Endothelial cell (in vitro differentiated cells): ENCODE measurements around the gene ZBTB8A. TPM values are rescaled to one million over a fixed set of nuclear protein-coding genes. Genes with fewer than 3 reads are reported as not detected.
"Not testable (repeated sequence)": the region's sequence is repeated elsewhere in the genome, so short reads cannot be mapped to it uniquely, and the experiment has no call there.

Experiments
- DNase-seq: peaks from one replicate; pipeline ENCODE4 v3.0.0; 2021; ENCODE audit warnings: low spot score
- H3K27ac Mint-ChIP-seq: one replicate; pipeline ENCODE4 v1.8.0; 2021; ENCODE audit warnings: mixed read lengths, inconsistent platforms; ENCODE audit not compliant: unreplicated experiment
- H3K27me3 Mint-ChIP-seq: one replicate; pipeline ENCODE4 v1.8.0; 2021; ENCODE audit warnings: mild to moderate bottlenecking, moderate library complexity, mixed read lengths, inconsistent platforms; ENCODE audit not compliant: unreplicated experiment
- H3K36me3 Mint-ChIP-seq: one replicate; pipeline ENCODE4 v1.8.0; 2021; ENCODE audit warnings: mild to moderate bottlenecking, low read depth, mixed read lengths, inconsistent platforms; ENCODE audit not compliant: unreplicated experiment
- H3K4me1 Mint-ChIP-seq: one replicate; pipeline ENCODE4 v1.8.0; 2021; ENCODE audit warnings: mild to moderate bottlenecking, mixed read lengths, inconsistent platforms; ENCODE audit not compliant: unreplicated experiment
- H3K4me3 Mint-ChIP-seq: one replicate; pipeline ENCODE4 v1.8.0; 2021; ENCODE audit warnings: mild to moderate bottlenecking, mixed read lengths, inconsistent platforms; ENCODE audit not compliant: unreplicated experiment
- H3K9me3 Mint-ChIP-seq: one replicate; pipeline ENCODE4 v1.8.0; 2021; ENCODE audit warnings: mixed read lengths, inconsistent platforms; ENCODE audit not compliant: unreplicated experiment
- CTCF ChIP-seq: fragments of 200-600 bp; sonication (generic); IDR thresholded peaks from one replicate; pipeline ENCODE4 v1.5.0; 2021; ENCODE audit warnings: antibody characterized with exemption; ENCODE audit not compliant: unreplicated experiment
- total RNA-seq: library from RNA; stranded (reverse); fragmentation: NEBNext Ultra II Directional; extraction: Animal tissue kit (Norgen Biotek cat#: 25700); gene quantifications from one replicate; pipeline ENCODE4 v1.2.1, GENCODE V29; 2021; ENCODE audit not compliant: unreplicated experiment

Gene ZBTB8A
- total RNA-seq, 1 donor from 2014 or later, result 17.4 TPM

DNA sequence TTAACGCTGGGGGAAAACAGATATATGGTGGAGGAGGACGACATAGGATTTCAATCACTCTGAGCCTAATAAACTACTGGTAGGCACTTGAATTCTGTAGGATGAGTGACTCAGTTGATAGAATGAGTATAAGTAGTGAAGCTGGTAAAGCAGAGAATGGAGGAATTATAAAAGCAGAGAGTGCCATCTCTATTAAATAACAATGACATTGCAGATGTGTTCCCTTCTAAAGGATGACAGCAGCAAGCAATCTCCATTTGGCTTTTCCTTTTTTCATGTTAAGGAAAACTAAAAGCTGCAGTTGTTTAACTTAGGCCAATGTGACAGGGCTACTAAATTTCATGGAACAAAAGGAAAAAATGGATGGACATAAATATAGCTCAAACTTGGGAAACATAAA is 93.6 kb downstream of the ZBTB8A start:
- no peak overlapping the region for H3K27ac Mint-ChIP-seq

GRCh38 chr1:32635508-32636277 is 96.5 kb downstream of the ZBTB8A start:
- DNase-seq, result no peak
- peaks cover 3% of the 10 kb centered on the region for H3K4me1 Mint-ChIP-seq
- H3K9me3 Mint-ChIP-seq, result no peaks in the 10 kb centered on the region
- H3K27ac Mint-ChIP-seq, result no peak overlapping the region
- no peak overlapping the region for H3K4me3 Mint-ChIP-seq
- TF ChIP-seq CTCF, result no peak
- H3K36me3 Mint-ChIP-seq, result peaks cover 3% of the 10 kb centered on the region
- no peaks in the 10 kb centered on the region for H3K27me3 Mint-ChIP-seq

More for the DNA sequence above, 93.6 kb downstream of the ZBTB8A start:
- Mint-ChIP-seq H3K36me3 (peaks cover 3% of the 10 kb centered on the region), H3K4me1 (peaks cover 3% of the 10 kb centered on the region), H3K4me3 (no peak overlapping the region), H3K27me3 (no peaks in the 10 kb centered on the region), H3K9me3 (no peaks in the 10 kb centered on the region)
- TF ChIP-seq CTCF, result no peak
- DNase-seq, result no peak

- Mint-ChIP-seq H3K27me3 (no peaks in the 10 kb centered on the region), H3K9me3 (no peaks in the 10 kb centered on the region), H3K4me1 (peaks cover 3% of the 10 kb centered on the region), H3K4me3 (no peak overlapping the region), H3K36me3 (peaks cover 3% of the 10 kb centered on the region), H3K27ac (no peak overlapping the region)
- no peak for DNase-seq
- TF ChIP-seq CTCF, result no peak
Measured at GRCh38 chr1:32636914-32637645, 97.9 kb downstream of the ZBTB8A start.

GRCh38 chr1:32639489-32640075 is 100.4 kb downstream of the ZBTB8A start:
- H3K27ac Mint-ChIP-seq, result no peak overlapping the region
- peaks cover 5% of the 10 kb centered on the region for H3K4me1 Mint-ChIP-seq
- no peaks in the 10 kb centered on the region for H3K36me3 Mint-ChIP-seq
- no peaks in the 10 kb centered on the region for H3K27me3 Mint-ChIP-seq
- no peak overlapping the region for H3K4me3 Mint-ChIP-seq
- no peak for DNase-seq
- TF ChIP-seq CTCF, result no peak
- no peaks in the 10 kb centered on the region for H3K9me3 Mint-ChIP-seq

DNA sequence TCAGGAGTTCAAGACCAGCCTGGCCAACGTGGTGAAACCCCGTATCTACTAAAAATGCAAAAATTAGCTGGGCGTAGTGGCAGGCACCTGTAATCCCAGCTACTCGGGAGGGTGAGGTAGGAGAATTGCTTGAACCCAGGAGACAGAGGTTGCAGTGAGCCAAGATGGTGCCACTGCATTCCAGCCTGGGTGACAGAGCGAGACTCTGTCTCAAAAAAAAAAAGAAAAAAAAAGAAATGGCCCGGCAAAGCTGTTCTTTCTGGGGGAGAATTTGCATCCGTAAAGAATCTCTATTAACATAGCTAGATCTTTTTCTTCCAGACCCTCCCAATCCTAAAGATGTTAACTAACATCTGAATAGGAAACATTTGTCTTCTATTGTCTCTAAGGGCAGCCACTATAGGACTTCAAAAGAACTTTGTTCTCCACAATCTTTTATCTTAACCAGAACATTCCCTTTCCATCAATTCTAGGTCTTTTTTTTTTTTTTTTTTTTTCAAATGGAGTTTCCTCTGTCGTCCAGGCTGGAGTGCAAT is 103.1 kb downstream of the ZBTB8A start:
- not testable (repeated sequence) for H3K36me3 Mint-ChIP-seq, H3K4me1 Mint-ChIP-seq, H3K9me3 Mint-ChIP-seq, H3K27ac Mint-ChIP-seq, H3K27me3 Mint-ChIP-seq, H3K4me3 Mint-ChIP-seq, DNase-seq
